A673 (cell line): ENCODE measurements around the gene NTSR2. TPM values are rescaled to one million over a fixed set of nuclear protein-coding genes. Genes with fewer than 3 reads are reported as not detected.

Source experiments
- BruUV-seq: library from RNA; stranded (reverse); fragments of 400-500 nt; replicated peaks from 2 replicates; lab custom pipeline; 2021; lab: Mats Ljungman, UMichigan
- CTCF ChIA-PET: fragments of 300-600 bp; sonication (Branson Sonifier 250); formaldehyde crosslinking; loops from one replicate; lab custom pipeline; 2022; ENCODE audit warnings: antibody characterized with exemption; lab: Charles Lee
- POLR2A ChIA-PET: fragments of 300-600 bp; sonication (Branson Sonifier 250); formaldehyde crosslinking; loops from one replicate; lab custom pipeline; 2022; ENCODE audit warnings: antibody characterized with exemption; ENCODE audit not compliant: low non-redundant PET; lab: Charles Lee
- DNase-seq: peaks from one replicate; pipeline ENCODE4 v3.0.0-alpha.2; 2015; ENCODE audit warnings: low spot score
- H3K27ac ChIP-seq: fragments of 200-600 bp; sonication (generic); 2 replicates; pipeline ENCODE4 v1.5.1; 2016; ENCODE audit warnings: mixed run types, low read depth, mild to moderate bottlenecking, mixed read lengths, antibody characterized with exemption, low read length; ENCODE audit not compliant: poor library complexity, severe bottlenecking
- H3K27me3 ChIP-seq: fragments of 200-600 bp; sonication (generic); replicated peaks from 2 replicates; pipeline ENCODE4 v1.6.1; 2017; ENCODE audit warnings: mixed run types, low read depth, mild to moderate bottlenecking, mixed read lengths, antibody characterized with exemption, low read length; ENCODE audit not compliant: insufficient read depth, poor library complexity
- H3K36me3 ChIP-seq: fragments of 200-600 bp; sonication (generic); 2 replicates; pipeline ENCODE4 v1.6.1; 2016; ENCODE audit warnings: mixed run types, mild to moderate bottlenecking, mixed read lengths, antibody characterized with exemption, low read length; ENCODE audit not compliant: insufficient read depth, poor library complexity, severe bottlenecking
- H3K4me1 ChIP-seq: fragments of 200-600 bp; sonication (generic); 2 replicates; pipeline ENCODE4 v1.6.1; 2017; ENCODE audit warnings: mixed run types, mild to moderate bottlenecking, mixed read lengths, antibody characterized with exemption, low read length; ENCODE audit not compliant: insufficient read depth, poor library complexity, severe bottlenecking
- H3K4me3 ChIP-seq: fragments of 200-600 bp; sonication (generic); 2 replicates; pipeline ENCODE4 v1.5.1; 2016; ENCODE audit warnings: low read depth, mixed run types, mild to moderate bottlenecking, mixed read lengths, low read length; ENCODE audit not compliant: poor library complexity, severe bottlenecking
- H3K9me3 ChIP-seq: fragments of 200-600 bp; sonication (generic); 2 replicates; pipeline ENCODE4 v1.6.1; 2016; ENCODE audit warnings: mixed run types, low read depth, mild to moderate bottlenecking, mixed read lengths, antibody characterized with exemption, low read length; ENCODE audit not compliant: poor library complexity, severe bottlenecking
- CTCF ChIP-seq: fragments of 300-800, 200-600 bp; sonication (generic); conservative IDR thresholded peaks from 2 replicates; pipeline ENCODE4 v1.5.1; 2017; ENCODE audit warnings: low read depth, mild to moderate bottlenecking, antibody characterized with exemption, low read length, moderate library complexity, mixed read lengths
- EZH2 ChIP-seq: fragments of 200-600 bp; sonication (generic); IDR thresholded peaks from 2 replicates; pipeline ENCODE4 v1.6.1; 2017; ENCODE audit warnings: borderline replicate concordance, low read depth, mild to moderate bottlenecking, mixed read lengths, antibody characterized with exemption, low read length; ENCODE audit not compliant: poor library complexity, severe bottlenecking
- intact Hi-C: fragments of 100-400 bp; cut with micrococcal nuclease; formaldehyde crosslinking; loops from one replicate; pipeline ENCODE4 v1.10.0; 2022; ENCODE audit not compliant: unreplicated experiment
- total RNA-seq: library from RNA; stranded (reverse); gene quantifications from 2 replicates; pipeline ENCODE4 v1.2.3, GENCODE V29; 2021

Gene NTSR2
- total RNA-seq, 1 experiment from 2014 or later: not detected

GRCh38 chr2:11678306-11678960 is 8.4 kb upstream of the NTSR2 start:
- BruUV-seq: no TSS peak
- DNase-seq: no peak
- TF ChIP-seq EZH2 (no peak), CTCF (no peak)
- POLR2A ChIA-PET: no interaction called here
- Histone ChIP-seq H3K4me3 (no peak overlapping the region), H3K27ac (no peak overlapping the region), H3K36me3 (no peaks in the 10 kb centered on the region), H3K4me1 (no peaks in the 10 kb centered on the region), H3K27me3 (peaks cover 31% of the 10 kb centered on the region), H3K9me3 (no peaks in the 10 kb centered on the region)
- CTCF ChIA-PET: no interaction called here
- intact Hi-C loops: no loop called here

GRCh38 chr2:11677136-11678055 is 7.4 kb upstream of the NTSR2 start:
- POLR2A ChIA-PET: no interaction called here
- BruUV-seq: no TSS peak
- TF ChIP-seq EZH2: no peak
- TF ChIP-seq CTCF: no peak
- Histone ChIP-seq H3K4me3 (no peak overlapping the region), H3K27me3 (peaks cover 36% of the 10 kb centered on the region), H3K4me1 (no peaks in the 10 kb centered on the region), H3K36me3 (no peaks in the 10 kb centered on the region), H3K27ac (no peak overlapping the region), H3K9me3 (no peaks in the 10 kb centered on the region)
- intact Hi-C loops: no loop called here
- no peak for DNase-seq
- CTCF ChIA-PET: no interaction called here

- H3K36me3 ChIP-seq: no peaks in the 10 kb centered on the region
- BruUV-seq: no TSS peak
- no peak for DNase-seq
- TF ChIP-seq EZH2: no peak
- no peak for TF ChIP-seq CTCF
- H3K27ac ChIP-seq: no peak overlapping the region
- H3K9me3 ChIP-seq: no peaks in the 10 kb centered on the region
- ChIA-PET POLR2A (no interaction called here), CTCF (interaction anchor here (0.6 kb wide), 1 partner anchor 109 kb away, joined by 7 read pairs; no protein-coding TSS in a partner anchor)
- peaks cover 36% of the 10 kb centered on the region for H3K27me3 ChIP-seq
- intact Hi-C loops: no loop called here
- no peak overlapping the region for H3K4me3 ChIP-seq
- no peaks in the 10 kb centered on the region for H3K4me1 ChIP-seq
Measured at GRCh38 chr2:11676640-11677039, 6.6 kb upstream of the NTSR2 start.
